Measurements from ENCODE around the gene RAB7A.
A peak's percentile ranks its signal among the peaks of the same experiment; 100 is the strongest.

Gene RAB7A

GRCh38 chr3:128726023-128727016, at the start of gene RAB7A:
TSS of gene RAB7A (plus strand) at chr3:128726183. CDS start at chr3:128795368, 69,185 bp downstream.
- peak; percentile 97 for DNase-seq (ENCODE audit: low spot score)

GRCh38 chr3:128679338-128679737, 46.6 kb upstream of the RAB7A start:
- no peak for DNase-seq (ENCODE audit: low spot score)

- peak; percentile 96 for DNase-seq (ENCODE audit: low spot score)
Measured at GRCh38 chr3:128680603-128681368, 45.2 kb upstream of the RAB7A start.

GRCh38 chr3:128681369-128681829, 44.6 kb upstream of the RAB7A start:
- DNase-seq (ENCODE audit: low spot score) = no peak

GRCh38 chr3:128683957-128684356, 42.0 kb upstream of the RAB7A start:
- no peak for DNase-seq (ENCODE audit: low spot score)

GRCh38 chr3:128684986-128685726, 40.8 kb upstream of the RAB7A start:
- DNase-seq (ENCODE audit: low spot score) = no peak

- no peak for DNase-seq (ENCODE audit: low spot score)
Measured at GRCh38 chr3:128686465-128686864, 39.5 kb upstream of the RAB7A start.

- DNase-seq (ENCODE audit: low spot score) = no peak
Measured at GRCh38 chr3:128689060-128689459, 36.9 kb upstream of the RAB7A start.

GRCh38 chr3:128693696-128694095, 32.3 kb upstream of the RAB7A start:
- DNase-seq (ENCODE audit: low spot score) = no peak

- no peak for DNase-seq (ENCODE audit: low spot score)
Measured at GRCh38 chr3:128697341-128697740, 28.6 kb upstream of the RAB7A start.

GRCh38 chr3:128698211-128699047, 27.6 kb upstream of the RAB7A start:
- DNase-seq (ENCODE audit: low spot score) = no peak

- no peak for DNase-seq (ENCODE audit: low spot score)
Measured at GRCh38 chr3:128701342-128702212, 24.4 kb upstream of the RAB7A start.

GRCh38 chr3:128702391-128702790, 23.6 kb upstream of the RAB7A start:
- no peak for DNase-seq (ENCODE audit: low spot score)

- DNase-seq (ENCODE audit: low spot score) = no peak
Measured at GRCh38 chr3:128703561-128703960, 22.4 kb upstream of the RAB7A start.

- no peak for DNase-seq (ENCODE audit: low spot score)
Measured at GRCh38 chr3:128706086-128706615, 19.8 kb upstream of the RAB7A start.

GRCh38 chr3:128707928-128708494, 18.0 kb upstream of the RAB7A start:
- no peak for DNase-seq (ENCODE audit: low spot score)

- DNase-seq (ENCODE audit: low spot score) = no peak
Measured at GRCh38 chr3:128709038-128709437, 16.9 kb upstream of the RAB7A start.

GRCh38 chr3:128709506-128710210, 16.3 kb upstream of the RAB7A start:
- no peak for DNase-seq (ENCODE audit: low spot score)

Data from hematopoietic multipotent progenitor cell treated with erythropoietin and hydrocortisone succinate and interleukin-3 and kit ligand, for 15 days (in vitro differentiated cells).